ENCODE data around the gene MGARP.

DNA sequence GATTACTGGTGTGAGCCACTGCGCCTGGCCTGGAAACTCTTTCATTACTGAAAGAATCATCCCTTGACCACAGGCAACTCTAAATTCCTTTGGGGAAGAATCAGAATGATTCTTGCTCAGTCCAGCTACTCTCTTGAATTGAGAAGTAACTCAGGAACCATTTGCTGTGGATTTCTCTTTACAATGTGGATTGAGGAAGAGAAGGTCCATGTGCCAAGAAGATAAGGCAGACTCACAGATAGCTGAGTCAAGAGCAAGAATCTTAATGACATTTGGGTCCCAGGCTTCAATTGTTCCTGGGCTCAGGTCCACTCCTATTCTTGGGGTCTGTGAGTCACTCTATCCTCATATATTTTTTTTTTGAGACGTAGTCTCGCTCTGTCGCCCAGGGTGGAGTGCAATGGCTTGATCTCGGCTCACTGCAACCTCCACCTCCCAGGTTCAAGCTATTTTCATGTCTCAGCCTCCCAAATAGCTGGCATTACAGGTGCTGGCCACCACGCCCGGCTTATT, 6.2 kb upstream of the MGARP start:
- no peak for TF ChIP-seq ZBTB7A (IDR thresholded peaks at IDR 0.05; ENCODE audit: low read depth)
- TF ChIP-seq RAD21 (IDR thresholded peaks at IDR 0.05; ENCODE audit: low read depth), result no peak
- no peak for TF ChIP-seq TCF12 (IDR thresholded peaks at IDR 0.05; ENCODE audit: low read depth)
- no peak for TF ChIP-seq CEBPB (IDR thresholded peaks at IDR 0.05)
- TF ChIP-seq, protein P1, sequence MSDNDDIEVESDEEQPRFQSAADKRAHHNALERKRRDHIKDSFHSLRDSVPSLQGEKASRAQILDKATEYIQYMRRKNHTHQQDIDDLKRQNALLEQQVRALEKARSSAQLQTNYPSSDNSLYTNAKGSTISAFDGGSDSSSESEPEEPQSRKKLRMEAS (IDR thresholded peaks at IDR 0.05), result no peak
- TF ChIP-seq CREB1 (IDR thresholded peaks at IDR 0.05; ENCODE audit: low read depth), result no peak
- TF ChIP-seq TAF1 (IDR thresholded peaks at IDR 0.05; ENCODE audit: low read depth), result no peak
- TF ChIP-seq, protein P2, sequence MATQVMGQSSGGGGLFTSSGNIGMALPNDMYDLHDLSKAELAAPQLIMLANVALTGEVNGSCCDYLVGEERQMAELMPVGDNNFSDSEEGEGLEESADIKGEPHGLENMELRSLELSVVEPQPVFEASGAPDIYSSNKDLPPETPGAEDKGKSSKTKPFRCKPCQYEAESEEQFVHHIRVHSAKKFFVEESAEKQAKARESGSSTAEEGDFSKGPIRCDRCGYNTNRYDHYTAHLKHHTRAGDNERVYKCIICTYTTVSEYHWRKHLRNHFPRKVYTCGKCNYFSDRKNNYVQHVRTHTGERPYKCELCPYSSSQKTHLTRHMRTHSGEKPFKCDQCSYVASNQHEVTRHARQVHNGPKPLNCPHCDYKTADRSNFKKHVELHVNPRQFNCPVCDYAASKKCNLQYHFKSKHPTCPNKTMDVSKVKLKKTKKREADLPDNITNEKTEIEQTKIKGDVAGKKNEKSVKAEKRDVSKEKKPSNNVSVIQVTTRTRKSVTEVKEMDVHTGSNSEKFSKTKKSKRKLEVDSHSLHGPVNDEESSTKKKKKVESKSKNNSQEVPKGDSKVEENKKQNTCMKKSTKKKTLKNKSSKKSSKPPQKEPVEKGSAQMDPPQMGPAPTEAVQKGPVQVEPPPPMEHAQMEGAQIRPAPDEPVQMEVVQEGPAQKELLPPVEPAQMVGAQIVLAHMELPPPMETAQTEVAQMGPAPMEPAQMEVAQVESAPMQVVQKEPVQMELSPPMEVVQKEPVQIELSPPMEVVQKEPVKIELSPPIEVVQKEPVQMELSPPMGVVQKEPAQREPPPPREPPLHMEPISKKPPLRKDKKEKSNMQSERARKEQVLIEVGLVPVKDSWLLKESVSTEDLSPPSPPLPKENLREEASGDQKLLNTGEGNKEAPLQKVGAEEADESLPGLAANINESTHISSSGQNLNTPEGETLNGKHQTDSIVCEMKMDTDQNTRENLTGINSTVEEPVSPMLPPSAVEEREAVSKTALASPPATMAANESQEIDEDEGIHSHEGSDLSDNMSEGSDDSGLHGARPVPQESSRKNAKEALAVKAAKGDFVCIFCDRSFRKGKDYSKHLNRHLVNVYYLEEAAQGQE (IDR thresholded peaks at IDR 0.05; ENCODE audit: low read depth), result no peak
- no peak for TF ChIP-seq YY1 (IDR thresholded peaks at IDR 0.05; ENCODE audit: low read depth)

Measured in Ishikawa (cell line).